ENCODE measurements around the gene ELOB. TPM values are rescaled to one million over a fixed set of nuclear protein-coding genes. Genes with fewer than 3 reads are reported as not detected.

The ELOB gene
- total and polyA plus RNA-seq, 2 of the 8 experiments (the other 6 are each of a cell fraction or from before 2014, with no cell fraction given) = 237 to 1,357 TPM

- TF ChIP-seq CREB1 (IDR thresholded peaks at IDR 0.05) (no peak), RNF2 (IDR thresholded peaks at IDR 0.05; ENCODE audit: borderline replicate concordance, low read depth, low read length, missing control alignments, poor library complexity, severe bottlenecking) (no peak), CHD2 (IDR thresholded peaks at IDR 0.05; ENCODE audit: low read length) (no peak)
Measured at GRCh38 chr16:2779978-2780898, 3.2 kb upstream of the ELOB start (continued).
